GM20431 (cell line): ENCODE data around the gene RBM39.
"Not testable (repeated sequence)": the region's sequence is repeated elsewhere in the genome, so short reads cannot be mapped to it uniquely, and the experiment has no call there.

Experiments used
- in situ Hi-C: fragments of 300-500 bp; cut with MseI, MboI; formaldehyde crosslinking; loops from one replicate; pipeline ENCODE4 v1.15.0; 2020; ENCODE audit warnings: low sequenced_read_pairs; ENCODE audit not compliant: unreplicated experiment

RBM39 gene

GRCh38 chr20:35690265-35690664 lies 51.8 kb downstream of the RBM39 start:
- in situ Hi-C loops, result no loop called here

- in situ Hi-C loops, result not testable (repeated sequence)
Observed at GRCh38 chr20:35686872-35687271, 55.2 kb downstream of the RBM39 start.

GRCh38 chr20:35685368-35685767 lies 56.7 kb downstream of the RBM39 start:
- in situ Hi-C loops, result not testable (repeated sequence)

GRCh38 chr20:35681960-35682359 lies 60.1 kb downstream of the RBM39 start:
- in situ Hi-C loops, result no loop called here

GRCh38 chr20:35680452-35681183 lies 61.4 kb downstream of the RBM39 start:
- in situ Hi-C loops, result no loop called here

- in situ Hi-C loops, result no loop called here
Observed at GRCh38 chr20:35674921-35675320, 67.1 kb downstream of the RBM39 start.

- in situ Hi-C loops, result no loop called here
Observed at GRCh38 chr20:35673884-35674283, 68.2 kb downstream of the RBM39 start.

GRCh38 chr20:35669681-35670080 lies 72.4 kb downstream of the RBM39 start:
- in situ Hi-C loops, result no loop called here

- in situ Hi-C loops, result no loop called here
Observed at GRCh38 chr20:35669221-35669620, 72.8 kb downstream of the RBM39 start.

- in situ Hi-C loops, result no loop called here
Observed at GRCh38 chr20:35665949-35666288, 76.1 kb downstream of the RBM39 start.

GRCh38 chr20:35664466-35665206 lies 77.4 kb downstream of the RBM39 start, which contains the start of the genes CPNE1 and RBM12:
TSS of gene CPNE1 (minus strand) at chr20:35664900. CDS start at chr20:35632923, 31,977 bp downstream.
TSS of gene RBM12 (minus strand) at chr20:35664900. CDS start at chr20:35655322, 9,578 bp downstream.
- in situ Hi-C loops, result no loop called here

- in situ Hi-C loops, result no loop called here
Observed at GRCh38 chr20:35663516-35664465, 78.3 kb downstream of the RBM39 start.

GRCh38 chr20:35662551-35662950 lies 79.5 kb downstream of the RBM39 start:
- in situ Hi-C loops, result no loop called here

GRCh38 chr20:35661908-35662307 lies 80.2 kb downstream of the RBM39 start:
- in situ Hi-C loops, result no loop called here

- in situ Hi-C loops, result no loop called here
Observed at GRCh38 chr20:35661053-35661452, 81.0 kb downstream of the RBM39 start.

GRCh38 chr20:35660122-35660937 lies 81.7 kb downstream of the RBM39 start:
- in situ Hi-C loops, result no loop called here

- in situ Hi-C loops, result no loop called here
Observed at GRCh38 chr20:35657271-35657670, 84.8 kb downstream of the RBM39 start.

- in situ Hi-C loops, result no loop called here
Observed at GRCh38 chr20:35654415-35654814, 87.6 kb downstream of the RBM39 start.

GRCh38 chr20:35653893-35654292 lies 88.2 kb downstream of the RBM39 start:
- in situ Hi-C loops, result no loop called here
